H9 (cell line): Measurements from ENCODE around the gene APBA2. TPM values are rescaled to one million over a fixed set of nuclear protein-coding genes. Genes with fewer than 3 reads are reported as not detected.
A peak's percentile ranks its signal among the peaks of the same experiment; 100 is the strongest.

Experiments
- DNase-seq: peaks from one replicate; pipeline ENCODE4 v3.0.0-alpha.2; 2017
- H2AFZ ChIP-seq: one replicate; pipeline ENCODE4 v1.6.1; 2013; ENCODE audit warnings: mild to moderate bottlenecking, low read length, control low read depth, moderate library complexity
- H2AK5ac ChIP-seq: 2 replicates; pipeline ENCODE4 v1.6.1; 2013; ENCODE audit warnings: low read length, control low read depth, mixed read lengths; ENCODE audit not compliant: insufficient read length
- H2BK120ac ChIP-seq: one replicate; pipeline ENCODE4 v1.6.1; 2013; ENCODE audit warnings: low read depth, mild to moderate bottlenecking, low read length, control low read depth, inconsistent platforms; ENCODE audit not compliant: poor library complexity, severe bottlenecking
- H2BK12ac ChIP-seq: 2 replicates; pipeline ENCODE4 v1.6.1; 2013; ENCODE audit warnings: low read length, control low read depth, mixed read lengths, low read depth; ENCODE audit not compliant: insufficient read length
- H2BK15ac ChIP-seq: 2 replicates; pipeline ENCODE4 v1.6.1; 2013; ENCODE audit warnings: low read depth, low read length, control low read depth
- H2BK20ac ChIP-seq: one replicate; pipeline ENCODE4 v1.6.1; 2013; ENCODE audit warnings: low read depth, mild to moderate bottlenecking, low read length, control low read depth, inconsistent platforms; ENCODE audit not compliant: poor library complexity, severe bottlenecking
- H2BK5ac ChIP-seq: 2 replicates; pipeline ENCODE4 v1.6.1; 2013; ENCODE audit warnings: low read length, control low read depth, mixed read lengths; ENCODE audit not compliant: insufficient read length
- H3K14ac ChIP-seq: 2 replicates; pipeline ENCODE4 v1.6.1; 2013; ENCODE audit warnings: low read length, control low read depth; ENCODE audit not compliant: insufficient read depth
- H3K18ac ChIP-seq: 2 replicates; pipeline ENCODE4 v1.6.1; 2013; ENCODE audit warnings: low read depth, mild to moderate bottlenecking, mixed read lengths, low read length, control low read depth; ENCODE audit not compliant: insufficient read length
- H3K23ac ChIP-seq: 2 replicates; pipeline ENCODE4 v1.6.1; 2013; ENCODE audit warnings: low read length, control low read depth, mixed read lengths, low read depth; ENCODE audit not compliant: insufficient read length
- H3K23me2 ChIP-seq: 2 replicates; pipeline ENCODE4 v1.6.1; 2013; ENCODE audit warnings: low read depth, mild to moderate bottlenecking, mixed read lengths, low read length, control low read depth; ENCODE audit not compliant: insufficient read length, poor library complexity, severe bottlenecking
- H3K27ac ChIP-seq: 2 replicates; pipeline ENCODE4 v1.5.1; 2013; ENCODE audit warnings: low read length, control low read depth, mixed read lengths, low read depth; ENCODE audit not compliant: insufficient read length
- H3K27me3 ChIP-seq: 2 replicates; pipeline ENCODE4 v1.6.1; 2013; ENCODE audit warnings: low read length, control low read depth, inconsistent platforms; ENCODE audit not compliant: insufficient read depth
- H3K4ac ChIP-seq: 2 replicates; pipeline ENCODE4 v1.6.1; 2013; ENCODE audit warnings: low read depth, mild to moderate bottlenecking, control low read depth, inconsistent platforms, low read length, moderate library complexity
- H3K4me1 ChIP-seq: 2 replicates; pipeline ENCODE4 v1.6.1; 2013; ENCODE audit warnings: low read length, control low read depth, inconsistent platforms; ENCODE audit not compliant: insufficient read depth
- H3K4me2 ChIP-seq: 2 replicates; pipeline ENCODE4 v1.6.1; 2013; ENCODE audit warnings: low read length, control low read depth, mixed read lengths; ENCODE audit not compliant: insufficient read length, insufficient read depth
- H3K56ac ChIP-seq: 2 replicates; pipeline ENCODE4 v1.6.1; 2013; ENCODE audit warnings: low read depth, mild to moderate bottlenecking, mixed read lengths, low read length, control low read depth; ENCODE audit not compliant: insufficient read length
- H3K79me1 ChIP-seq: 2 replicates; pipeline ENCODE4 v1.6.1; 2013; ENCODE audit warnings: low read depth, mild to moderate bottlenecking, moderate library complexity, low read length, control low read depth, inconsistent platforms; ENCODE audit not compliant: insufficient read depth, poor library complexity, severe bottlenecking
- H3K79me2 ChIP-seq: 2 replicates; pipeline ENCODE4 v1.6.1; 2013; ENCODE audit warnings: low read length, control low read depth, inconsistent platforms; ENCODE audit not compliant: insufficient read depth
- H3K9ac ChIP-seq: 2 replicates; pipeline ENCODE4 v1.6.1; 2013; ENCODE audit warnings: low read length, control low read depth, mixed read lengths; ENCODE audit not compliant: insufficient read length; ENCODE audit errors: extremely low read depth
- H3K9me3 ChIP-seq: one replicate; pipeline ENCODE4 v1.6.1; 2013; ENCODE audit warnings: low read depth, low read length, inconsistent platforms; ENCODE audit not compliant: control insufficient read depth
- H3T11ph ChIP-seq: one replicate; pipeline ENCODE4 v1.6.1; 2013; ENCODE audit warnings: mild to moderate bottlenecking, low read length, control low read depth, inconsistent platforms
- H4K20me1 ChIP-seq: one replicate; pipeline ENCODE4 v1.6.1; 2013; ENCODE audit not compliant: control insufficient read depth, insufficient read length, insufficient read depth
- H4K5ac ChIP-seq: 2 replicates; pipeline ENCODE4 v1.6.1; 2013; ENCODE audit warnings: low read depth, mild to moderate bottlenecking, mixed read lengths, low read length, control low read depth; ENCODE audit not compliant: insufficient read length
- H4K8ac ChIP-seq: replicated peaks from 2 replicates; pipeline ENCODE4 v1.6.1; 2013; ENCODE audit warnings: low read length, control low read depth, mixed read lengths, low read depth; ENCODE audit not compliant: insufficient read length
- H4K91ac ChIP-seq: 2 replicates; pipeline ENCODE4 v1.6.1; 2013; ENCODE audit warnings: low read depth, mild to moderate bottlenecking, moderate library complexity, mixed read lengths, low read length, control low read depth; ENCODE audit not compliant: insufficient read length
- H3K27ac Mint-ChIP-seq, 3 experiments: 2 replicates in 2 of 3; 3 replicates in 1 of 3; pipeline ENCODE4 v1.8.0; 2020 to 2021; ENCODE audit warnings: mixed read lengths in 3 of 3, mild to moderate bottlenecking in 1 of 3, moderate library complexity in 1 of 3
- H3K27me3 Mint-ChIP-seq: 2 replicates; pipeline ENCODE4 v1.8.0; 2021; ENCODE audit warnings: low read depth, mild to moderate bottlenecking, moderate library complexity, mixed read lengths
- H3K36me3 Mint-ChIP-seq, 3 experiments: 2 replicates in 2 of 3; 3 replicates in 1 of 3; pipeline ENCODE4 v1.8.0; 2020 to 2021; ENCODE audit warnings: low read depth in 3 of 3, mixed read lengths in 3 of 3; ENCODE audit not compliant: insufficient read depth in 1 of 3
- H3K4me1 Mint-ChIP-seq, 2 experiments: 2 replicates each; pipeline ENCODE4 v1.8.0; 2020; ENCODE audit warnings: mixed read lengths in 2 of 2
- H3K4me3 Mint-ChIP-seq, 2 experiments: 2 replicates in 1 of 2; 3 replicates in 1 of 2; pipeline ENCODE4 v1.8.0; 2020 to 2021; ENCODE audit warnings: mild to moderate bottlenecking in 2 of 2, mixed read lengths in 2 of 2, moderate library complexity in 1 of 2
- H3K9me3 Mint-ChIP-seq, 2 experiments: 2 replicates in 1 of 2; 3 replicates in 1 of 2; pipeline ENCODE4 v1.8.0; 2020; ENCODE audit warnings: mild to moderate bottlenecking in 2 of 2, mixed read lengths in 2 of 2, moderate library complexity in 1 of 2
- WGBS: extraction: QIAGEN DNeasy Blood & Tissue Kit; methylation state at CpG from one replicate; pipeline ENCODE4 v1.1.7; 2013; ENCODE audit warnings: missing lambda C conversion rate, low lambda C conversion rate, mixed read lengths; ENCODE audit not compliant: insufficient read length; ENCODE audit errors: extremely low coverage; 5-methylcytosine and 5-hydroxymethylcytosine counted together
- total RNA-seq: library from RNA; stranded (reverse); gene quantifications from 2 replicates; pipeline ENCODE4 v1.2.1, GENCODE V29; 2021
- TF ChIP-seq, protein P1 (sequence below): fragments of 200-600 bp; sonication (generic); conservative IDR thresholded peaks from 3 replicates; pipeline ENCODE4 v1.8.0; 2021; ENCODE audit warnings: antibody characterized with exemption, mild to moderate bottlenecking

Gene APBA2
- total RNA-seq, 1 experiment from 2014 or later: 14.3 TPM

DNA sequence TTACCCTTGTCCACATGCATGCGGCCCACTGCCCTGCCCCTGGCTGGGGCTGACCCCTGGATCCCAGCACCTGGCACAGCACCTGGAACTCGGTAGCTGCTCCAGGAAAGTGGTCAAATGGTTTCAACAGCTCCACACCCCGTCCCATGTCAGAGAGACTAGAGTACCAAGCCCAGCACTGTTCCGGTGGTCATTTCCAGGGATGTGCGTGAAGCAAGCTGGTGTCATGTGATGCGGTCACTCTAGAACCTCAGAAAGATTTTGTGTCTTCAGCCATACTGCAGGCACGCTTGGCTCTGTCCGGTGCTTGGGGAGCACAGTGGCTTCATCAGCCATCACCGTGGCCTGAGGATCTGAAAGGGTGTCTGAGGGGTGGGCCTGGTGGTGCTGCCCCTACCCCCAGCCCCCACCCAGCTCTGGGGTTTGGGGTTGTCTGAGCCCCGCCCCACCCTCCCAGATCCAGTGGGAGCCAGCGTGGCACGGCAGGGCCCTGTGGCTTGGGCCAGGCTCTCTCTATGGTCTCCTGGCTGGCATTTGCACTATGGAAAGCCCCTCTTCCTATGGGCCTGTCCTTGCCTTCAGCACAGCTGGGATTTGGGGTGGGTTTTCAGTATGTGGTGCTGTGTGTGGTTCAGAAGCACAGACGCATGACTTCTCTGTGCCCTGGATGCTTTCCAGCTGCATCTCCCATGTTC is 15.3 kb downstream of the APBA2 start:
- TF ChIP-seq, protein P1, sequence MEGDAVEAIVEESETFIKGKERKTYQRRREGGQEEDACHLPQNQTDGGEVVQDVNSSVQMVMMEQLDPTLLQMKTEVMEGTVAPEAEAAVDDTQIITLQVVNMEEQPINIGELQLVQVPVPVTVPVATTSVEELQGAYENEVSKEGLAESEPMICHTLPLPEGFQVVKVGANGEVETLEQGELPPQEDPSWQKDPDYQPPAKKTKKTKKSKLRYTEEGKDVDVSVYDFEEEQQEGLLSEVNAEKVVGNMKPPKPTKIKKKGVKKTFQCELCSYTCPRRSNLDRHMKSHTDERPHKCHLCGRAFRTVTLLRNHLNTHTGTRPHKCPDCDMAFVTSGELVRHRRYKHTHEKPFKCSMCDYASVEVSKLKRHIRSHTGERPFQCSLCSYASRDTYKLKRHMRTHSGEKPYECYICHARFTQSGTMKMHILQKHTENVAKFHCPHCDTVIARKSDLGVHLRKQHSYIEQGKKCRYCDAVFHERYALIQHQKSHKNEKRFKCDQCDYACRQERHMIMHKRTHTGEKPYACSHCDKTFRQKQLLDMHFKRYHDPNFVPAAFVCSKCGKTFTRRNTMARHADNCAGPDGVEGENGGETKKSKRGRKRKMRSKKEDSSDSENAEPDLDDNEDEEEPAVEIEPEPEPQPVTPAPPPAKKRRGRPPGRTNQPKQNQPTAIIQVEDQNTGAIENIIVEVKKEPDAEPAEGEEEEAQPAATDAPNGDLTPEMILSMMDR: no peak
- DNase-seq: no peak
- Histone ChIP-seq H2BK12ac (no peak overlapping the region), H3K56ac (no peak overlapping the region), H4K5ac (no peak overlapping the region), H3K79me2 (no peaks in the 10 kb centered on the region), H3K14ac (no peak overlapping the region), H2BK120ac (no peak overlapping the region), H3K27ac (no peak overlapping the region), H3T11ph (no peak overlapping the region), H3K4me1 (no peaks in the 10 kb centered on the region), H2AK5ac (no peak overlapping the region), H3K4me2 (no peak overlapping the region), H2AFZ (no peak overlapping the region), H4K91ac (no peak overlapping the region), H2BK20ac (no peak overlapping the region), H2BK5ac (no peak overlapping the region), H3K27me3 (no peaks in the 10 kb centered on the region), H3K18ac (no peak overlapping the region), H3K23ac (no peak overlapping the region), H3K79me1 (no peaks in the 10 kb centered on the region), H3K9me3 (peaks cover 3% of the 10 kb centered on the region), H3K4ac (no peak overlapping the region), H3K23me2 (no peaks in the 10 kb centered on the region), H4K20me1 (peaks cover 2% of the 10 kb centered on the region), H2BK15ac (no peak overlapping the region), H3K9ac (no peak overlapping the region), H4K8ac (no peak overlapping the region)
- Mint-ChIP-seq H3K27ac (peak overlapping the region in 2 of 3 experiments; percentile 40 to 52; a peak in 1 of 7 replicates), H3K9me3 (peaks cover 10 to 12% of the 10 kb centered on the region in 2 experiments), H3K36me3 (peaks cover 10 to 16% (median 15%) of the 10 kb centered on the region in 3 experiments), H3K27me3 (no peaks in the 10 kb centered on the region), H3K4me3 (no peak overlapping the region; a peak in 1 of 5 replicates), H3K4me1 (peaks cover 6 to 8% of the 10 kb centered on the region in 2 experiments; a peak in 3 of 4 replicates)
- WGBS: no CpG with 5 or more reads among the region's 13 CpGs
